Keratinocyte (primary cell): ENCODE results near the gene MESP2. TPM values are rescaled to one million over a fixed set of nuclear protein-coding genes. Genes with fewer than 3 reads are reported as not detected.

Experiments
- DNase-seq: peaks from one replicate; pipeline ENCODE4 v3.0.0-alpha.2; 2011; ENCODE audit warnings: low read depth, missing footprints, low spot score
- FAIRE-seq: peaks from 2 replicates; lab custom pipeline; 2011; peaks lifted over from hg19 to GRCh38; lab: Jason Lieb, UNC
- H2AFZ ChIP-seq: 2 replicates; pipeline ENCODE4 v1.6.0; 2012; ENCODE audit warnings: low read length, control low read depth, inconsistent platforms; ENCODE audit not compliant: control insufficient read depth
- H3K27ac ChIP-seq: 2 replicates; pipeline ENCODE4 v1.5.1; 2011; ENCODE audit warnings: low read length; ENCODE audit not compliant: control insufficient read depth, insufficient read depth
- H3K27me3 ChIP-seq: 3 replicates; pipeline ENCODE4 v1.6.0; 2011; ENCODE audit warnings: low read length; ENCODE audit not compliant: control insufficient read depth, insufficient read depth; ENCODE audit errors: extremely low read depth
- H3K36me3 ChIP-seq, 2 experiments: 2 replicates in 1 of 2; 3 replicates in 1 of 2; pipeline ENCODE4 v1.5.1; 2011; ENCODE audit warnings: low read length in 2 of 2, mild to moderate bottlenecking in 1 of 2; ENCODE audit not compliant: control insufficient read depth in 2 of 2, insufficient read depth in 2 of 2; ENCODE audit errors: extremely low read depth in 1 of 2
- H3K4me1 ChIP-seq: 3 replicates; pipeline ENCODE4 v1.5.1; 2011; ENCODE audit warnings: low read length; ENCODE audit not compliant: control insufficient read depth, insufficient read depth; ENCODE audit errors: extremely low read depth
- H3K4me2 ChIP-seq: 3 replicates; pipeline ENCODE4 v1.6.0; 2011; ENCODE audit warnings: low read depth, low read length; ENCODE audit not compliant: control insufficient read depth, insufficient read depth; ENCODE audit errors: extremely low read depth
- H3K4me3 ChIP-seq, 3 experiments: fragments of 200-600 bp in 1 of 3; sonication (generic) in 1 of 3; 2 replicates in 2 of 3; 3 replicates in 1 of 3; pipeline ENCODE4 v1.5.1; 2011 to 2016; ENCODE audit warnings: low read length in 3 of 3, mild to moderate bottlenecking in 3 of 3, control low read depth in 2 of 3, inconsistent platforms in 1 of 3, low read depth in 1 of 3, mixed read lengths in 1 of 3, mixed run types in 1 of 3, moderate library complexity in 1 of 3; ENCODE audit not compliant: control insufficient read depth in 2 of 3, insufficient read depth in 2 of 3; ENCODE audit errors: extremely low read depth in 1 of 3
- H3K79me2 ChIP-seq: 2 replicates; pipeline ENCODE4 v1.6.0; 2012; ENCODE audit warnings: low read length; ENCODE audit not compliant: control insufficient read depth, insufficient read depth
- H3K9ac ChIP-seq: 3 replicates; pipeline ENCODE4 v1.6.0; 2011; ENCODE audit warnings: low read length; ENCODE audit not compliant: control insufficient read depth, insufficient read depth; ENCODE audit errors: extremely low read depth
- H3K9me1 ChIP-seq: 3 replicates; pipeline ENCODE4 v1.6.0; 2011; ENCODE audit warnings: low read length; ENCODE audit not compliant: control insufficient read depth, insufficient read depth; ENCODE audit errors: extremely low read depth
- H3K9me3 ChIP-seq: 2 replicates; pipeline ENCODE4 v1.5.1; 2012; ENCODE audit warnings: low read depth, low read length; ENCODE audit not compliant: control insufficient read depth
- H4K20me1 ChIP-seq: 3 replicates; pipeline ENCODE4 v1.6.0; 2011; ENCODE audit warnings: low read length; ENCODE audit not compliant: control insufficient read depth, insufficient read depth; ENCODE audit errors: extremely low read depth
- CTCF ChIP-seq, 3 experiments: IDR thresholded peaks in 1 of 3; conservative IDR thresholded peaks in 1 of 3; optimal IDR thresholded peaks in 1 of 3; 2 replicates in 2 of 3; 3 replicates in 1 of 3; pipeline versions ENCODE3 to v1.5.1; 2011; ENCODE audit warnings: low read length in 3 of 3, mild to moderate bottlenecking in 3 of 3, moderate library complexity in 2 of 3, control low read depth in 1 of 3, inconsistent platforms in 1 of 3; ENCODE audit not compliant: insufficient read depth in 2 of 3; ENCODE audit errors: extremely low read depth in 1 of 3
- EZH2 ChIP-seq: IDR thresholded peaks from one replicate; pipeline ENCODE4 v1.6.1; 2012; ENCODE audit warnings: inconsistent platforms, mild to moderate bottlenecking, low read length, moderate library complexity
- dilution Hi-C: fragments of 300-500 bp; cut with MboI; formaldehyde crosslinking; loops from one replicate; pipeline ENCODE4 v1.7.0; 2020; ENCODE audit warnings: low sequenced_read_pairs; ENCODE audit not compliant: extremely low pct_ligation_motif_present
- polyA plus RNA-seq, 5 experiments: library from polyadenylated mRNA; depleted of rRNA in 3 of 5; stranded (reverse) in 3 of 5; stranded (forward) in 1 of 5; unstranded in 1 of 5; fragments of >200 nt; gene quantifications; 1 replicate in 1 of 5; 2 replicates in 3 of 5; 3 replicates in 1 of 5; pipeline versions ENCODE4 v1.2.1 to v1.2.3, GENCODE V29; 2011 to 2012; ENCODE audit warnings: missing spikeins in 2 of 5, low read depth in 1 of 5, low replicate concordance in 1 of 5

Gene MESP2
- polyA plus RNA-seq, 1 donor (not counting 4 experiments of a cell fraction or from before 2014, with no cell fraction given): 0.39 TPM

GRCh38 chr15:89792106-89792805 lies 16.1 kb downstream of the MESP2 start:
- Histone ChIP-seq H3K4me3 (no peak overlapping the region), H3K9me1 (no peaks in the 10 kb centered on the region), H3K27me3 (no peaks in the 10 kb centered on the region), H3K4me2 (no peak overlapping the region), H3K27ac (no peak overlapping the region), H3K36me3 (no peaks in the 10 kb centered on the region), H2AFZ (no peak overlapping the region), H3K9me3 (no peaks in the 10 kb centered on the region), H3K4me1 (no peaks in the 10 kb centered on the region), H3K79me2 (no peaks in the 10 kb centered on the region), H4K20me1 (no peaks in the 10 kb centered on the region), H3K9ac (no peak overlapping the region)
- FAIRE-seq (no peak), DNase-seq (no peak)
- dilution Hi-C loops: no loop called here
- TF ChIP-seq CTCF (optimal IDR thresholded peaks at IDR 0.05 in 1 of 3, IDR thresholded peaks at IDR 0.05 in 1 of 3, conservative IDR thresholded peaks at IDR 0.05 in 1 of 3; ENCODE audit: extremely low read depth in 1 of 3, insufficient read depth in 2 of 3, low read length in 3 of 3) (no peak), EZH2 (no peak)

- dilution Hi-C loops: no loop called here
- Histone ChIP-seq H3K4me3 (no peak overlapping the region), H3K27ac (no peak overlapping the region), H3K79me2 (no peaks in the 10 kb centered on the region), H3K4me1 (no peaks in the 10 kb centered on the region), H3K4me2 (no peak overlapping the region), H3K36me3 (no peaks in the 10 kb centered on the region), H4K20me1 (no peaks in the 10 kb centered on the region), H3K9me3 (no peaks in the 10 kb centered on the region), H3K9ac (no peak overlapping the region), H3K27me3 (no peaks in the 10 kb centered on the region), H2AFZ (no peak overlapping the region), H3K9me1 (no peaks in the 10 kb centered on the region)
- no peak for DNase-seq
- TF ChIP-seq CTCF (optimal IDR thresholded peaks at IDR 0.05 in 1 of 3, IDR thresholded peaks at IDR 0.05 in 1 of 3, conservative IDR thresholded peaks at IDR 0.05 in 1 of 3; ENCODE audit: extremely low read depth in 1 of 3, insufficient read depth in 2 of 3, low read length in 3 of 3) (no peak), EZH2 (no peak)
- FAIRE-seq: no peak
Observed at GRCh38 chr15:89794627-89795241, 18.6 kb downstream of the MESP2 start.
